Measurements from ENCODE around the gene ZNF334.

The ZNF334 gene

GRCh38 chr20:46477640-46478039 is 35.7 kb downstream of the ZNF334 start:
- Histone ChIP-seq H3K4me1 (ENCODE audit: control insufficient read depth, insufficient read depth, low read length) (no peaks in the 10 kb centered on the region), H3K4me3 (ENCODE audit: low read depth, low read length) (no peak overlapping the region), H3K9ac (ENCODE audit: low read depth, low read length) (no peak overlapping the region), H3K9me3 (ENCODE audit: control insufficient read depth, insufficient read depth, low read length) (no peaks in the 10 kb centered on the region), H3K27me3 (ENCODE audit: control insufficient read depth, insufficient read depth, low read length) (no peaks in the 10 kb centered on the region), H3K36me3 (ENCODE audit: control insufficient read depth, insufficient read depth, low read length) (no peaks in the 10 kb centered on the region)

- H3K9me3 ChIP-seq (ENCODE audit: control insufficient read depth, insufficient read depth, low read length) = no peaks in the 10 kb centered on the region
- H3K9ac ChIP-seq (ENCODE audit: low read depth, low read length) = no peak overlapping the region
- no peak overlapping the region for H3K4me3 ChIP-seq (ENCODE audit: low read depth, low read length)
These were observed 36.1 kb downstream of the ZNF334 start for GRCh38 chr20:46477225-46477624.

GRCh38 chr20:46468508-46468907 is 44.9 kb downstream of the ZNF334 start:
- no peak overlapping the region for H3K4me3 ChIP-seq (ENCODE audit: low read depth, low read length)
- H3K4me1 ChIP-seq (ENCODE audit: control insufficient read depth, insufficient read depth, low read length) = no peaks in the 10 kb centered on the region
- H3K9me3 ChIP-seq (ENCODE audit: control insufficient read depth, insufficient read depth, low read length) = no peaks in the 10 kb centered on the region
- H3K9ac ChIP-seq (ENCODE audit: low read depth, low read length) = no peak overlapping the region
- no peaks in the 10 kb centered on the region for H3K27me3 ChIP-seq (ENCODE audit: control insufficient read depth, insufficient read depth, low read length)
- H3K36me3 ChIP-seq (ENCODE audit: control insufficient read depth, insufficient read depth, low read length) = no peaks in the 10 kb centered on the region

More at GRCh38 chr20:46477225-46477624, 36.1 kb downstream of the ZNF334 start:
- Histone ChIP-seq H3K36me3 (ENCODE audit: control insufficient read depth, insufficient read depth, low read length) (no peaks in the 10 kb centered on the region), H3K4me1 (ENCODE audit: control insufficient read depth, insufficient read depth, low read length) (no peaks in the 10 kb centered on the region), H3K27me3 (ENCODE audit: control insufficient read depth, insufficient read depth, low read length) (no peaks in the 10 kb centered on the region)

DNA sequence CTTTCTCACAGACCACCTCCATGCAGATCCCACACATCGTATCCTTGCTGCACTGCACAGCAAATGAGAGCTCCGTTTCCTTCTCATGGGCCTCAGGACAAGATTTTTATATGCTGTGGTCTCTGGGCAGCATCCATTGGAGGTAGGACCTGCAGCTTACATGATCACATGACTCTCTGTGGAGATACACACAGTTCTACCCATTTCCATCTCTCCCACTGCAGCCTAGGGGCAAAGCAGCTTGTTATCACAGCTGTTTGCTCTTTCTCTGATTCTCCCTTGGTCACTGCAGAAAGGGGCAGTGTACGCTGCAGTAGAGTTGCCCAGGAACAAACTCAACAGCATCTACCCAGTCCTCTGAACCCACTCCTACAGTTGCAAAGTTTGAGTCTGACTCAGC is 48.9 kb downstream of the ZNF334 start:
- Histone ChIP-seq H3K9ac (ENCODE audit: low read depth, low read length) (no peak overlapping the region), H3K27me3 (ENCODE audit: control insufficient read depth, insufficient read depth, low read length) (no peaks in the 10 kb centered on the region), H3K9me3 (ENCODE audit: control insufficient read depth, insufficient read depth, low read length) (no peaks in the 10 kb centered on the region), H3K4me3 (ENCODE audit: low read depth, low read length) (no peak overlapping the region), H3K36me3 (ENCODE audit: control insufficient read depth, insufficient read depth, low read length) (no peaks in the 10 kb centered on the region), H3K4me1 (ENCODE audit: control insufficient read depth, insufficient read depth, low read length) (no peaks in the 10 kb centered on the region)

DNA sequence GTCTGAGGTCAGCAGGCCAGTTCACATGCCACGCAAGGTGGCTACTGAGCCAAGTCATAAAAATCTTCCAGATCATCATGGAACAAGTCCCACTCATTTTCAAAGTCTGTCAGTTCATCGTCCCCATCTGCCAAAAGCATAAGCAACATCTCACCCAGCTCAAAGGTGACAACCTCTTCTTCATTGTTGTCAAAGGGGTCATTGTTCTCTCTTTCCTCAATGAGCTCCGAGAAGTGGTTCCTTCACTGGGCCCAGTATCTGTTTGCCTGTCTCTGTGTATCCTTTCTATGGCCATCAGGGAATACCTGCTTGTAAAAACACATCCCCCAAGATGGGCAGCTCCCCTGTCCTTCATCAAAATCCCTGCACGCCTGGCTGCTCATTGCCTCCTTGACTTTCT is 49.5 kb downstream of the ZNF334 start:
- H3K9me3 ChIP-seq (ENCODE audit: control insufficient read depth, insufficient read depth, low read length) = no peaks in the 10 kb centered on the region
- no peaks in the 10 kb centered on the region for H3K27me3 ChIP-seq (ENCODE audit: control insufficient read depth, insufficient read depth, low read length)
- H3K4me1 ChIP-seq (ENCODE audit: control insufficient read depth, insufficient read depth, low read length) = no peaks in the 10 kb centered on the region
- H3K36me3 ChIP-seq (ENCODE audit: control insufficient read depth, insufficient read depth, low read length) = no peaks in the 10 kb centered on the region
- no peak overlapping the region for H3K4me3 ChIP-seq (ENCODE audit: low read depth, low read length)
- H3K9ac ChIP-seq (ENCODE audit: low read depth, low read length) = no peak overlapping the region

DNA sequence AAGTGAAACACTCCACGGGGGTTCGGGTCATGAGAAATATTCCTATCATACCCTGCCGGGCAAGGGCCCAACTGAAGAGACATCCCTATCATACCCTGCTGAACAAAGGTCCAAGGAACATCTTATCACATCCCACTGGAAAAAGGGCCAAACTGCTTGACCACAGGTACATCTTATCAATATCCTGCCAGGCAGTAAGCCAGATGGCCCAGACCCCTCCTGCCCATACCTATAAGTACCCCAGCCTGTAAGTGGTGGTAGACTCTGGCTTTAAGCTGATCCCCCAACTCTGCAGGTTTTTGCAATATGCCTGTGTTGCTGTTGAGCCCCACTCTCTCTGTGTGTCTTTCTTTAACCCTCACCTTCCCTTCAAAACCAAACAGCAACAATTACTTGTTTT is 51.6 kb downstream of the ZNF334 start:
- H3K4me1 ChIP-seq (ENCODE audit: control insufficient read depth, insufficient read depth, low read length) = peaks cover 7% of the 10 kb centered on the region
- H3K4me3 ChIP-seq (ENCODE audit: low read depth, low read length) = no peak overlapping the region
- H3K27me3 ChIP-seq (ENCODE audit: control insufficient read depth, insufficient read depth, low read length) = no peaks in the 10 kb centered on the region
- H3K9ac ChIP-seq (ENCODE audit: low read depth, low read length) = no peak overlapping the region
- H3K9me3 ChIP-seq (ENCODE audit: control insufficient read depth, insufficient read depth, low read length) = peaks cover 2% of the 10 kb centered on the region
- no peaks in the 10 kb centered on the region for H3K36me3 ChIP-seq (ENCODE audit: control insufficient read depth, insufficient read depth, low read length)

GRCh38 chr20:46458866-46459750 is 54.3 kb downstream of the ZNF334 start:
- Histone ChIP-seq H3K36me3 (ENCODE audit: control insufficient read depth, insufficient read depth, low read length) (no peaks in the 10 kb centered on the region), H3K9ac (ENCODE audit: low read depth, low read length) (peak overlapping the region; percentile 82), H3K27me3 (ENCODE audit: control insufficient read depth, insufficient read depth, low read length) (no peaks in the 10 kb centered on the region), H3K9me3 (ENCODE audit: control insufficient read depth, insufficient read depth, low read length) (peaks cover 14% of the 10 kb centered on the region), H3K4me3 (ENCODE audit: low read depth, low read length) (peak overlapping the region; percentile 84), H3K4me1 (ENCODE audit: control insufficient read depth, insufficient read depth, low read length) (peaks cover 7% of the 10 kb centered on the region)

DNA sequence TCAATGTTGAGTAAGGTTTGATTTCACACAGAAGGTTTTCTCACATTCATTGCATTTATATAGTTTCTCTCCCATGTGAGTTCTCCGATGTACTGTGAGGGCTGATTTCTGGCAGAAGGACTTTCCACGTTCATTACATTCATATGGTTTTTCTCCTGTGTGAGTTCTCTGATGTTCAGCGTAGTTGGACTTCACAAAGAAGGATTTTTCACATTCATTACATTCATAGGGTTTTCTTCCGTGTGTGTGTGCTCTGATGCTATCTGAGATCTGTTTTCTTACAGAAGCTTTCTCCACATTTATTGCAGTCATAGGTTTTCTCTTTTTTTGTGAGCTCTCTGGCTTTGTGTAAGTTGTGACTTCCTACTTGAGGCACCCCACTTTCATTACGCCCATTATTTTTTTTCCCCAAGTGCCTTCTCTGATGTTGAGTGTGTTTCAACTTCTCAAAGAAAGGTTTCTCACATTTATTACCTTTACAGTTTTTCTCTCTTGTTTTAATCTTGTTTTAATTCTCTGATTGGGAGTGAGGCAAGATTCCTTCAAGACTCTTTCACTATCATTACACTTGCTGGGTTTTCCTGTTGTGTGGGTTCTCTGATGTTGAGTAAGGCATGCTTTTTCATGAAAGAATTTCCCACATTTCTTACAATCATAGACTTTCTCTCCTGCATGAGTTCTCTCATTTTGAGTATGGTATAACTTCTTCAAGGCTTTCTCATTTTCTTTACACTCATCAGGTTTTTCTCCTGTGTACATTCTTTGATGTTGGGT is 56.9 kb downstream of the ZNF334 start:
- Histone ChIP-seq H3K27me3 (ENCODE audit: control insufficient read depth, insufficient read depth, low read length) (no peaks in the 10 kb centered on the region), H3K36me3 (ENCODE audit: control insufficient read depth, insufficient read depth, low read length) (no peaks in the 10 kb centered on the region), H3K4me3 (ENCODE audit: low read depth, low read length) (no peak overlapping the region), H3K9ac (ENCODE audit: low read depth, low read length) (no peak overlapping the region), H3K4me1 (ENCODE audit: control insufficient read depth, insufficient read depth, low read length) (peaks cover 7% of the 10 kb centered on the region), H3K9me3 (ENCODE audit: control insufficient read depth, insufficient read depth, low read length) (peaks cover 14% of the 10 kb centered on the region)

DNA sequence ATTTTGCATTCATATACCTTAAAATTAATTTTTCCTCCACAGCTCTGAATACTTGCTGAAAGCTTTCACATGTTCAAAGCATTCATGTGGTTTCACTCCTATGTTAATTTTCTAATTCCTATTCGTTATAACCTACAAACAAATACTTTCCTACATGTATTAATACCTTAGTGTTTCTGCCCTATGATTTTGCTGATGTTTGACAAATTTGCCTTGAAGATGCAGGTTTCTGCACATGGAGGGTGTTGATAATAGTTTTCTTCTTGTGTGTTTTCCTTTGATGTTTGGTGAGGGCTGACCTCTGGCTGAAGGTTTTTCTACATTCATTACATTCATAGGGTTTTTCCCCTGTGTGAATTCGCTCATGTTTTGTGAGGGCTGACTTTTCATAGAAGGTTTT is 57.6 kb downstream of the ZNF334 start:
- no peak overlapping the region for H3K4me3 ChIP-seq (ENCODE audit: low read depth, low read length)
- no peak overlapping the region for H3K9ac ChIP-seq (ENCODE audit: low read depth, low read length)
- no peaks in the 10 kb centered on the region for H3K27me3 ChIP-seq (ENCODE audit: control insufficient read depth, insufficient read depth, low read length)
- H3K9me3 ChIP-seq (ENCODE audit: control insufficient read depth, insufficient read depth, low read length) = peaks cover 14% of the 10 kb centered on the region
- no peaks in the 10 kb centered on the region for H3K36me3 ChIP-seq (ENCODE audit: control insufficient read depth, insufficient read depth, low read length)
- peaks cover 7% of the 10 kb centered on the region for H3K4me1 ChIP-seq (ENCODE audit: control insufficient read depth, insufficient read depth, low read length)
